HG03045 (cell line): ENCODE measurements around the gene GLS2.
"Not testable (repeated sequence)": the region's sequence is repeated elsewhere in the genome, so short reads cannot be mapped to it uniquely, and the experiment has no call there.

Experiments used
- ATAC-seq: cut with Tn5 transposase; IDR thresholded peaks from one replicate; pipeline ENCODE4 v1.9.1; 2021; ENCODE audit warnings: mild to moderate bottlenecking, moderate library complexity; ENCODE audit not compliant: unreplicated experiment

The GLS2 gene

GRCh38 chr12:56493409-56494105, 5.6 kb upstream of the GLS2 start:
- not testable (repeated sequence) for ATAC-seq

- no peak for ATAC-seq
These were observed 2.4 kb upstream of the GLS2 start for GRCh38 chr12:56490360-56490759.

GRCh38 chr12:56487448-56488040, 417 bp downstream of the GLS2 start:
- peak; percentile 33 for ATAC-seq

GRCh38 chr12:56486694-56487093, 1.3 kb downstream of the GLS2 start:
- no peak for ATAC-seq

- no peak for ATAC-seq
These were observed 3.4 kb downstream of the GLS2 start for GRCh38 chr12:56484566-56484965.

- no peak for ATAC-seq
These were observed 8.3 kb downstream of the GLS2 start for GRCh38 chr12:56479625-56480024.

GRCh38 chr12:56477521-56478225, 10.3 kb downstream of the GLS2 start:
- ATAC-seq = no peak

- no peak for ATAC-seq
These were observed 11.0 kb downstream of the GLS2 start for GRCh38 chr12:56476972-56477432.

- no peak for ATAC-seq
These were observed 11.8 kb downstream of the GLS2 start for GRCh38 chr12:56476143-56476542.

- no peak for ATAC-seq
These were observed 13.6 kb downstream of the GLS2 start for GRCh38 chr12:56474389-56474788.

GRCh38 chr12:56469007-56469930, 18.7 kb downstream of the GLS2 start:
- ATAC-seq = no peak

GRCh38 chr12:56468216-56469006, 19.6 kb downstream of the GLS2 start, which contains the start of gene SPRYD4:
SPRYD4 (plus strand) TSS chr12:56468578; CDS start chr12:56468592, 14 bp downstream.
- peak; percentile 89 for ATAC-seq

- no peak for ATAC-seq
These were observed 25.4 kb downstream of the GLS2 start for GRCh38 chr12:56462565-56462964.

- no peak for ATAC-seq
These were observed 26.5 kb downstream of the GLS2 start for GRCh38 chr12:56461235-56462159.

GRCh38 chr12:56457817-56458216, 30.1 kb downstream of the GLS2 start:
- ATAC-seq = no peak

- ATAC-seq = no peak
These were observed 33.4 kb downstream of the GLS2 start, which contains the start of gene MIP for GRCh38 chr12:56454557-56454956. MIP (minus strand) TSS chr12:56454657; CDS start chr12:56454613, 44 bp downstream.

GRCh38 chr12:56451147-56451546, 36.8 kb downstream of the GLS2 start:
- no peak for ATAC-seq

GRCh38 chr12:56450241-56450640, 37.7 kb downstream of the GLS2 start:
- ATAC-seq = no peak

- no peak for ATAC-seq
These were observed 38.4 kb downstream of the GLS2 start for GRCh38 chr12:56449622-56449984.
